GM12891 (cell line): ENCODE results near the gene PSKH1.

Source experiments
- DNase-seq: peaks from one replicate; pipeline ENCODE4 v3.0.0; 2011; ENCODE audit warnings: low spot score; ENCODE audit not compliant: insufficient read length
- FAIRE-seq: peaks from 2 replicates; lab custom pipeline; 2011; peaks lifted over from hg19 to GRCh38; lab: Jason Lieb, UNC
- PAX5 ChIP-seq: IDR thresholded peaks from 2 replicates; pipeline ENCODE4 v1.6.1; 2011; ENCODE audit warnings: low read length, moderate library complexity, mild to moderate bottlenecking; ENCODE audit not compliant: insufficient read depth, severe bottlenecking
- POLR2A ChIP-seq: IDR thresholded peaks from 2 replicates; pipeline ENCODE4 v1.6.1; 2011; ENCODE audit warnings: low read depth, low read length, control low read depth
- POLR2AphosphoS5 ChIP-seq: IDR thresholded peaks from 2 replicates; pipeline ENCODE4 v1.6.1; 2011; ENCODE audit warnings: low read depth, low read length, control low read depth
- POU2F2 ChIP-seq: IDR thresholded peaks from 2 replicates; pipeline ENCODE4 v1.6.1; 2011; ENCODE audit warnings: low read depth, mild to moderate bottlenecking, control low read depth, low read length, moderate library complexity
- SPI1 ChIP-seq: IDR thresholded peaks from 2 replicates; pipeline ENCODE4 v1.6.1; 2011; ENCODE audit warnings: low read depth, low read length, control low read depth
- TAF1 ChIP-seq: IDR thresholded peaks from 2 replicates; pipeline ENCODE4 v1.6.1; 2011; ENCODE audit warnings: low read depth, low read length, control low read depth

The PSKH1 gene

GRCh38 chr16:67883872-67884261 lies 9.2 kb upstream of the PSKH1 start:
- peak; percentile 93 for DNase-seq
- FAIRE-seq = peak; percentile 93
- TF ChIP-seq POU2F2 (no peak), SPI1 (no peak), PAX5 (no peak), POLR2A (no peak), POLR2AphosphoS5 (no peak), TAF1 (no peak)

- TF ChIP-seq TAF1 (no peak), POLR2AphosphoS5 (no peak), PAX5 (no peak), POLR2A (no peak), POU2F2 (no peak), SPI1 (no peak)
- no peak for FAIRE-seq
- DNase-seq = no peak
Observed at GRCh38 chr16:67884684-67885083, 8.4 kb upstream of the PSKH1 start, which contains the start of gene NRN1L. Gene NRN1L, plus strand, starts transcription at chr16:67884885. Its CDS starts 19 bp downstream, at chr16:67884904.

GRCh38 chr16:67885545-67885944 lies 7.5 kb upstream of the PSKH1 start:
- DNase-seq (no peak), FAIRE-seq (no peak)
- TF ChIP-seq SPI1 = no peak
- TF ChIP-seq TAF1 = no peak
- TF ChIP-seq POLR2AphosphoS5 = no peak
- no peak for TF ChIP-seq POU2F2

GRCh38 chr16:67885976-67886375 lies 7.1 kb upstream of the PSKH1 start:
- DNase-seq (no peak), FAIRE-seq (no peak)
- TF ChIP-seq POLR2AphosphoS5 (no peak), PAX5 (no peak), SPI1 (no peak), POU2F2 (no peak), POLR2A (no peak), TAF1 (no peak)

GRCh38 chr16:67886387-67886786 lies 6.7 kb upstream of the PSKH1 start:
- DNase-seq (no peak), FAIRE-seq (no peak)
- TF ChIP-seq POU2F2 = no peak

GRCh38 chr16:67888331-67888730 lies 4.7 kb upstream of the PSKH1 start:
- no peak for FAIRE-seq
- no peak for DNase-seq

GRCh38 chr16:67892375-67892774 lies 679 bp upstream of the PSKH1 start:
- DNase-seq = no peak
- TF ChIP-seq POLR2AphosphoS5 = no peak
- TF ChIP-seq PAX5 = no peak
- FAIRE-seq = no peak

More at GRCh38 chr16:67888331-67888730, 4.7 kb upstream of the PSKH1 start:
- TF ChIP-seq TAF1 (no peak), PAX5 (no peak), POLR2A (no peak; the same call in 1 of the 2 replicates), SPI1 (no peak), POU2F2 (no peak), POLR2AphosphoS5 (no peak)

GRCh38 chr16:67893743-67894399 lies 817 bp downstream of the PSKH1 start:
- TF ChIP-seq POU2F2 (no peak), PAX5 (no peak), POLR2A (no peak), POLR2AphosphoS5 (no peak), SPI1 (no peak), TAF1 (no peak)
- no peak for FAIRE-seq
- DNase-seq = no peak

- no peak for DNase-seq
- no peak for TF ChIP-seq PAX5
- no peak for TF ChIP-seq SPI1
- no peak for TF ChIP-seq POU2F2
- TF ChIP-seq POLR2AphosphoS5 = no peak
- TF ChIP-seq POLR2A = no peak
- no peak for TF ChIP-seq TAF1
- no peak for FAIRE-seq
Observed at GRCh38 chr16:67897231-67897630, 4.2 kb downstream of the PSKH1 start.

GRCh38 chr16:67901734-67902133 lies 8.7 kb downstream of the PSKH1 start:
- TF ChIP-seq TAF1 (no peak), SPI1 (no peak), POLR2A (no peak), POLR2AphosphoS5 (no peak), PAX5 (no peak), POU2F2 (no peak)
- DNase-seq (no peak), FAIRE-seq (no peak)
